GM23338 (cell line): ENCODE data around the gene DDX5.

Experiments used
- CTCF ChIP-seq, 2 experiments: fragments of 200-600 bp in 1 of 2; sonication (generic) in 1 of 2; conservative IDR thresholded peaks; 2 replicates each; pipeline versions ENCODE4 v1.5.1 to v1.6.1; 2016 to 2017; ENCODE audit warnings: antibody characterized with exemption in 2 of 2, low read depth in 2 of 2, mild to moderate bottlenecking in 2 of 2, moderate library complexity in 1 of 2
- EZH2 ChIP-seq: fragments of 200-600 bp; sonication (generic); IDR thresholded peaks from one replicate; pipeline ENCODE4 v1.8.0; 2017; ENCODE audit warnings: antibody characterized with exemption, mild to moderate bottlenecking, low read depth; ENCODE audit not compliant: unreplicated experiment
- EZH2phosphoT487 ChIP-seq: fragments of 200-600 bp; sonication (generic); IDR thresholded peaks from one replicate; pipeline ENCODE4 v1.8.1; 2018; ENCODE audit warnings: antibody characterized with exemption; ENCODE audit not compliant: unreplicated experiment
- JUNB ChIP-seq: IDR thresholded peaks from one replicate; pipeline ENCODE4 v1.6.1; 2016; ENCODE audit warnings: antibody characterized with exemption; ENCODE audit not compliant: unreplicated experiment
- POLR2AphosphoS5 ChIP-seq: IDR thresholded peaks from 2 replicates; pipeline ENCODE4 v1.6.1; 2016; ENCODE audit warnings: antibody characterized with exemption, low read depth
- REST ChIP-seq: IDR thresholded peaks from one replicate; pipeline ENCODE4 v1.6.1; 2018; ENCODE audit warnings: antibody characterized with exemption; ENCODE audit not compliant: unreplicated experiment

GRCh38 chr17:64491994-64492393, 14.1 kb downstream of the DDX5 start:
- TF ChIP-seq CTCF (conservative IDR thresholded peaks at IDR 0.05; ENCODE audit: low read depth in 2 of 2) = no peak
- TF ChIP-seq EZH2 = no peak
- TF ChIP-seq REST = no peak
- no peak for TF ChIP-seq POLR2AphosphoS5
- no peak for TF ChIP-seq JUNB
- TF ChIP-seq EZH2phosphoT487 = no peak
